ENCODE data around the gene IPO5. TPM values are rescaled to one million over a fixed set of nuclear protein-coding genes. Genes with fewer than 3 reads are reported as not detected.

IPO5 gene
- total and polyA plus RNA-seq, 2 of the 8 experiments (the other 6 are each of a cell fraction or from before 2014, with no cell fraction given) = 143 to 410 TPM

- Histone ChIP-seq H2BK15ac (ENCODE audit: low read length) (no peak overlapping the region), H3K4me1 (replicated peaks in 1 of 4; ENCODE audit: control insufficient read depth in 3 of 4, insufficient read depth in 4 of 4, low read length in 3 of 4) (peaks cover 0 to 5% (median 3%) of the 10 kb centered on the region in 4 experiments; a peak in 4 of 7 replicates), H4K5ac (ENCODE audit: insufficient read length, low read depth, low read length) (no peak overlapping the region), H3K56ac (replicated peaks; ENCODE audit: insufficient read length, low read depth, low read length) (no peak overlapping the region), H3K79me2 (ENCODE audit: control insufficient read depth in 1 of 2, insufficient read depth in 2 of 2, low read length in 2 of 2) (no peaks in the 10 kb centered on the region), H3K4ac (replicated peaks; ENCODE audit: insufficient read length, low read depth, low read length) (no peak overlapping the region), H3K9me3 (ENCODE audit: insufficient read depth in 2 of 2, low read depth in 1 of 2, low read length in 1 of 2) (no peaks in the 10 kb centered on the region), H2BK12ac (ENCODE audit: low read depth, low read length) (no peak overlapping the region), H4K91ac (replicated peaks; ENCODE audit: insufficient read length, low read length) (no peak overlapping the region), H2BK20ac (ENCODE audit: low read length) (no peak overlapping the region), H2AK5ac (ENCODE audit: low read depth, low read length) (no peak overlapping the region), H3K23me2 (ENCODE audit: low read depth, low read length) (no peaks in the 10 kb centered on the region), H3K9ac (replicated peaks in 1 of 4; ENCODE audit: extremely low read depth in 1 of 4, low read depth in 3 of 4, low read length in 3 of 4) (no peak overlapping the region), H3K23ac (ENCODE audit: insufficient read length) (no peak overlapping the region), H3K36me3 (ENCODE audit: control insufficient read depth in 2 of 4, insufficient read depth in 4 of 4, low read length in 3 of 4) (peaks cover 21 to 67% (median 50%) of the 10 kb centered on the region in 4 experiments), H3K79me1 (ENCODE audit: low read depth, low read length) (no peaks in the 10 kb centered on the region), H3K18ac (ENCODE audit: extremely low read depth, low read length) (no peak overlapping the region), H3K27ac (ENCODE audit: low read depth, low read length) (no peak overlapping the region), H3K27me3 (replicated peaks in 1 of 4; ENCODE audit: control insufficient read depth in 3 of 4, extremely low read depth in 1 of 4, insufficient read depth in 3 of 4, low read length in 3 of 4) (no peaks in the 10 kb centered on the region), H3K4me2 (ENCODE audit: insufficient read depth in 1 of 2, low read depth in 2 of 2, low read length in 2 of 2) (no peak overlapping the region), H3K4me3 (ENCODE audit: extremely low read depth in 1 of 4, insufficient read depth in 2 of 4, low read depth in 3 of 4, low read length in 4 of 4) (no peak overlapping the region), H2AFZ (ENCODE audit: low read length) (no peak overlapping the region), H2BK5ac (ENCODE audit: low read depth, low read length) (no peak overlapping the region), H3K14ac (ENCODE audit: insufficient read length) (no peak overlapping the region), H4K8ac (ENCODE audit: extremely low read depth, insufficient read depth, low read length) (no peak overlapping the region), H4K20me1 (replicated peaks in 1 of 2; ENCODE audit: control insufficient read depth in 1 of 2, insufficient read depth in 2 of 2, low read length in 2 of 2) (peaks cover 2 to 9% of the 10 kb centered on the region in 2 experiments), H2BK120ac (replicated peaks; ENCODE audit: low read depth, low read length) (no peak overlapping the region)
- FAIRE-seq = no peak
- no peak for TF ChIP-seq SP4 (IDR thresholded peaks at IDR 0.05; ENCODE audit: low read length)
- peak in 1 of 2 experiments; percentile 31; a peak in 1 of 3 replicates for TF ChIP-seq POLR2A (IDR thresholded peaks at IDR 0.05; ENCODE audit: control extremely low read depth in 1 of 2, low read depth in 2 of 2, low read length in 2 of 2)
- TF ChIP-seq MAFK (IDR thresholded peaks at IDR 0.05; ENCODE audit: low read depth, low read length) = no peak
- WGBS, 2 experiments (ENCODE audit: extremely low coverage in 1 of 2, insufficient coverage in 1 of 2, insufficient read length in 1 of 2, insufficient replicate concordance in 2 of 2, low coverage in 1 of 2, low lambda C conversion rate in 2 of 2, missing lambda C conversion rate in 1 of 2) = 95% methylated on average over 1 of the region's 1 CpG; no CpG with 5 or more reads in 1 of the 2 experiments
- CTCF ChIA-PET (ENCODE audit: partially characterized antibody) = interaction anchor here (0.7 to 3.2 kb wide), 5 partner anchors 11 to 1731 kb away, joined by 3 to 12 read pairs (median 3); no protein-coding TSS in a partner anchor
- DNase-seq (ENCODE audit: low read depth in 1 of 2, low spot score in 2 of 2) = no peak
- POLR2A ChIA-PET (ENCODE audit: partially characterized antibody) = interaction anchor here (0.8 to 1.9 kb wide), 2 partner anchors 9 to 601 kb away, joined by 3 to 5 read pairs; no protein-coding TSS in a partner anchor
These were observed 68.7 kb downstream of the IPO5 start for GRCh38 chr13:98022210-98022609.
